Cardiac muscle cell (in vitro differentiated cells and primary cell): ENCODE data around the gene KCTD19. TPM values are rescaled to one million over a fixed set of nuclear protein-coding genes. Genes with fewer than 3 reads are reported as not detected.
A peak's percentile ranks its signal among the peaks of the same experiment; 100 is the strongest.

Source experiments
- DNase-seq, 2 donors: peaks; one replicate each; pipeline versions ENCODE4 v3.0.0 to v3.0.0-alpha.2; 2010 to 2017; ENCODE audit warnings: low read depth in 1 of 2, low spot score in 1 of 2
- H3K27ac ChIP-seq: fragments of 200-600 bp; sonication (generic); 2 replicates; pipeline ENCODE4 v1.5.1; 2016
- H3K27me3 ChIP-seq: fragments of 200-600 bp; sonication (generic); 2 replicates; pipeline ENCODE4 v1.6.0; 2016; ENCODE audit warnings: control low read depth
- H3K36me3 ChIP-seq: fragments of 200-600 bp; sonication (generic); 2 replicates; pipeline ENCODE4 v1.5.1; 2016; ENCODE audit warnings: control low read depth
- H3K4me1 ChIP-seq: fragments of 200-600 bp; sonication (generic); 2 replicates; pipeline ENCODE4 v1.8.1; 2017; ENCODE audit warnings: low read depth, mild to moderate bottlenecking, mixed run types
- H3K4me3 ChIP-seq: fragments of 200-600 bp; sonication (generic); 2 replicates; pipeline ENCODE4 v1.5.1; 2016; ENCODE audit warnings: mild to moderate bottlenecking
- H3K9me3 ChIP-seq: fragments of 200-600 bp; sonication (generic); 2 replicates; pipeline ENCODE4 v1.5.1; 2017; ENCODE audit warnings: low read depth, mild to moderate bottlenecking, control low read depth
- CTCF ChIP-seq: IDR thresholded peaks from 2 replicates; pipeline ENCODE4 v1.5.1; 2012; ENCODE audit warnings: low read depth, mild to moderate bottlenecking, low read length
- polyA plus RNA-seq: library from polyadenylated mRNA; unstranded; fragments of >200 nt; fragmentation: Nextera tagmentation; extraction: Ambion mirVana; gene quantifications from 2 replicates; pipeline ENCODE4 v1.2.1, GENCODE V29; 2016
- total RNA-seq: library from RNA; depleted of rRNA; stranded (reverse); fragments of >200 nt; gene quantifications from 2 replicates; pipeline ENCODE4 v1.2.3, GENCODE V29; 2016

The KCTD19 gene
- total and polyA plus RNA-seq, 2 experiments from 2014 or later: 1.9 TPM; not detected in 1

GRCh38 chr16:67311607-67312488 lies 14.7 kb downstream of the KCTD19 start:
- DNase-seq: peak in 1 of 2 donors; percentile 97
- Histone ChIP-seq H3K36me3 (no peaks in the 10 kb centered on the region), H3K27me3 (peaks cover 9% of the 10 kb centered on the region), H3K27ac (no peak overlapping the region), H3K9me3 (no peaks in the 10 kb centered on the region), H3K4me1 (no peaks in the 10 kb centered on the region), H3K4me3 (no peak overlapping the region)
- no peak for TF ChIP-seq CTCF

- TF ChIP-seq CTCF: no peak
- Histone ChIP-seq H3K36me3 (no peaks in the 10 kb centered on the region), H3K9me3 (no peaks in the 10 kb centered on the region), H3K27ac (no peak overlapping the region), H3K4me1 (no peaks in the 10 kb centered on the region), H3K27me3 (peaks cover 4% of the 10 kb centered on the region), H3K4me3 (no peak overlapping the region)
- DNase-seq: no peak
These were observed 16.0 kb downstream of the KCTD19 start for GRCh38 chr16:67310561-67310960.

GRCh38 chr16:67305216-67306071 lies 21.1 kb downstream of the KCTD19 start:
- no peak for DNase-seq
- Histone ChIP-seq H3K27me3 (no peaks in the 10 kb centered on the region), H3K9me3 (no peaks in the 10 kb centered on the region), H3K4me3 (no peak overlapping the region), H3K27ac (no peak overlapping the region), H3K36me3 (no peaks in the 10 kb centered on the region), H3K4me1 (no peaks in the 10 kb centered on the region)
- TF ChIP-seq CTCF: no peak

GRCh38 chr16:67304020-67304419 lies 22.5 kb downstream of the KCTD19 start:
- TF ChIP-seq CTCF: no peak
- Histone ChIP-seq H3K27me3 (no peaks in the 10 kb centered on the region), H3K4me1 (no peaks in the 10 kb centered on the region), H3K4me3 (no peak overlapping the region), H3K9me3 (no peaks in the 10 kb centered on the region), H3K36me3 (no peaks in the 10 kb centered on the region), H3K27ac (no peak overlapping the region)
- DNase-seq: no peak

GRCh38 chr16:67302970-67303369 lies 23.6 kb downstream of the KCTD19 start:
- H3K27ac ChIP-seq: no peak overlapping the region
- DNase-seq: no peak
- no peaks in the 10 kb centered on the region for H3K9me3 ChIP-seq
- no peaks in the 10 kb centered on the region for H3K36me3 ChIP-seq
- H3K27me3 ChIP-seq: no peaks in the 10 kb centered on the region
- H3K4me1 ChIP-seq: no peaks in the 10 kb centered on the region
- no peak for TF ChIP-seq CTCF
- H3K4me3 ChIP-seq: no peak overlapping the region
